ENCODE measurements around the gene LRRC39. TPM values are rescaled to one million over a fixed set of nuclear protein-coding genes. Genes with fewer than 3 reads are reported as not detected.

Gene LRRC39

GRCh38 chr1:100122177-100122576 lies 55.9 kb downstream of the LRRC39 start:
- no peaks in the 10 kb centered on the region for H3K27me3 ChIP-seq (ENCODE audit: control insufficient read depth, insufficient read depth, low read length)
- no peak overlapping the region for H3K9ac ChIP-seq (ENCODE audit: low read depth, low read length)
- no peak overlapping the region for H3K4me3 ChIP-seq (ENCODE audit: low read length)
- H3K4me2 ChIP-seq (ENCODE audit: low read length): no peak overlapping the region
- peaks cover 5% of the 10 kb centered on the region for H3K36me3 ChIP-seq (ENCODE audit: insufficient read depth, low read length)
- H3K9me3 ChIP-seq (replicated peaks; ENCODE audit: low read length): no peaks in the 10 kb centered on the region
- H3K4me1 ChIP-seq (ENCODE audit: control insufficient read depth, insufficient read depth, low read length): no peaks in the 10 kb centered on the region

- no peak overlapping the region for H3K4me2 ChIP-seq (ENCODE audit: low read length)
- H3K27me3 ChIP-seq (ENCODE audit: control insufficient read depth, insufficient read depth, low read length): no peaks in the 10 kb centered on the region
- H3K9ac ChIP-seq (ENCODE audit: low read depth, low read length): no peak overlapping the region
- H3K4me1 ChIP-seq (ENCODE audit: control insufficient read depth, insufficient read depth, low read length): no peaks in the 10 kb centered on the region
- H3K4me3 ChIP-seq (ENCODE audit: low read length): no peak overlapping the region
- no peaks in the 10 kb centered on the region for H3K9me3 ChIP-seq (replicated peaks; ENCODE audit: low read length)
- H3K36me3 ChIP-seq (ENCODE audit: insufficient read depth, low read length): peaks cover 5% of the 10 kb centered on the region
Measured at GRCh38 chr1:100115524-100115923, 62.5 kb downstream of the LRRC39 start.

- Histone ChIP-seq H3K4me1 (ENCODE audit: control insufficient read depth, insufficient read depth, low read length) (peaks cover 5% of the 10 kb centered on the region), H3K4me2 (ENCODE audit: low read length) (no peak overlapping the region), H3K36me3 (ENCODE audit: insufficient read depth, low read length) (peaks cover 10% of the 10 kb centered on the region), H3K9ac (ENCODE audit: low read depth, low read length) (no peak overlapping the region), H3K27me3 (ENCODE audit: control insufficient read depth, insufficient read depth, low read length) (no peaks in the 10 kb centered on the region), H3K9me3 (replicated peaks; ENCODE audit: low read length) (no peaks in the 10 kb centered on the region), H3K4me3 (ENCODE audit: low read length) (no peak overlapping the region)
Measured at GRCh38 chr1:100109554-100110066, 68.4 kb downstream of the LRRC39 start.

GRCh38 chr1:100107696-100108095 lies 70.4 kb downstream of the LRRC39 start:
- Histone ChIP-seq H3K36me3 (ENCODE audit: insufficient read depth, low read length) (peaks cover 10% of the 10 kb centered on the region), H3K4me1 (ENCODE audit: control insufficient read depth, insufficient read depth, low read length) (peaks cover 5% of the 10 kb centered on the region), H3K4me3 (ENCODE audit: low read length) (no peak overlapping the region), H3K9me3 (replicated peaks; ENCODE audit: low read length) (no peaks in the 10 kb centered on the region), H3K27me3 (ENCODE audit: control insufficient read depth, insufficient read depth, low read length) (no peaks in the 10 kb centered on the region), H3K4me2 (ENCODE audit: low read length) (no peak overlapping the region), H3K9ac (ENCODE audit: low read depth, low read length) (no peak overlapping the region)

- Histone ChIP-seq H3K4me1 (ENCODE audit: control insufficient read depth, insufficient read depth, low read length) (no peaks in the 10 kb centered on the region), H3K36me3 (ENCODE audit: insufficient read depth, low read length) (peaks cover 2% of the 10 kb centered on the region), H3K9ac (ENCODE audit: low read depth, low read length) (no peak overlapping the region), H3K27me3 (ENCODE audit: control insufficient read depth, insufficient read depth, low read length) (no peaks in the 10 kb centered on the region), H3K4me3 (ENCODE audit: low read length) (no peak overlapping the region), H3K4me2 (ENCODE audit: low read length) (no peak overlapping the region), H3K9me3 (replicated peaks; ENCODE audit: low read length) (no peaks in the 10 kb centered on the region)
Measured at GRCh38 chr1:100101564-100101963, 76.5 kb downstream of the LRRC39 start.

- Histone ChIP-seq H3K9ac (ENCODE audit: low read depth, low read length) (no peak overlapping the region), H3K4me2 (ENCODE audit: low read length) (no peak overlapping the region), H3K27me3 (ENCODE audit: control insufficient read depth, insufficient read depth, low read length) (no peaks in the 10 kb centered on the region), H3K4me1 (ENCODE audit: control insufficient read depth, insufficient read depth, low read length) (no peaks in the 10 kb centered on the region), H3K36me3 (ENCODE audit: insufficient read depth, low read length) (no peaks in the 10 kb centered on the region), H3K9me3 (replicated peaks; ENCODE audit: low read length) (no peaks in the 10 kb centered on the region), H3K4me3 (ENCODE audit: low read length) (no peak overlapping the region)
Measured at GRCh38 chr1:100100202-100100601, 77.9 kb downstream of the LRRC39 start.

Small RNA genes lying within 50 kb of the gene (small RNA-seq; reads per million reads assigned to genes)
- not detected for gene AC093019.1
- not detected for gene RPL23AP90

All from skeletal muscle satellite cell (primary cell).